ENCODE data around the gene AGMO. TPM values are rescaled to one million over a fixed set of nuclear protein-coding genes. Genes with fewer than 3 reads are reported as not detected.

Gene AGMO
- total and polyA plus RNA-seq, 2 of the 8 experiments (the other 6 are each of a cell fraction or from before 2014, with no cell fraction given), result 0.22 to 0.45 TPM

DNA sequence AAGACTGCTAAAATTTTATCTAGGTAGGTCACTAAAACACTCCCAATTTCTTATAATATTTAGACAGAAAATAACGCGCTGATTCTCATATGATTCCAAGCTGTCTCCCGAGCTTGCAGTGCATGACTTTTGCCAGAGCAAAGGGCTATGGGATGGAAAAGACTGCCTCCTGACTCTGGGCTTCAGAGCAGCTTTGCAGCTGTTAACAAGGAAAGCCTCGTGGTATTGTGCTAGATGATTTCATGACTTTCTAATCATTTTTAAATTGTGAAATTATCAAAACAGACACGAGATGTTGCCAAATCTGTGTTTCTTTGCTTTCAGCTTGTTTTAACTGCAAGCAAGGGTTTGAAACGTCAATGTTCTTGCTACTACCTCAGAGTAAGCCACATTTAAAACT, 238.3 kb downstream of the AGMO start (continued):
- TF ChIP-seq, protein P1, sequence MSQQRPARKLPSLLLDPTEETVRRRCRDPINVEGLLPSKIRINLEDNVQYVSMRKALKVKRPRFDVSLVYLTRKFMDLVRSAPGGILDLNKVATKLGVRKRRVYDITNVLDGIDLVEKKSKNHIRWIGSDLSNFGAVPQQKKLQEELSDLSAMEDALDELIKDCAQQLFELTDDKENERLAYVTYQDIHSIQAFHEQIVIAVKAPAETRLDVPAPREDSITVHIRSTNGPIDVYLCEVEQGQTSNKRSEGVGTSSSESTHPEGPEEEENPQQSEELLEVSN (IDR thresholded peaks at IDR 0.05), result no peak
- TF ChIP-seq RFX5 (IDR thresholded peaks at IDR 0.05; ENCODE audit: borderline replicate concordance, low read depth, low read length) (no peak), SIRT6 (IDR thresholded peaks at IDR 0.05; ENCODE audit: low read length) (no peak), BCL11A (IDR thresholded peaks at IDR 0.05; ENCODE audit: low read depth in 2 of 2, low read length in 2 of 2) (no peak), FOSL1 (IDR thresholded peaks at IDR 0.05; ENCODE audit: insufficient read depth, low read depth, low read length) (no peak)
- TF ChIP-seq, protein P2, sequence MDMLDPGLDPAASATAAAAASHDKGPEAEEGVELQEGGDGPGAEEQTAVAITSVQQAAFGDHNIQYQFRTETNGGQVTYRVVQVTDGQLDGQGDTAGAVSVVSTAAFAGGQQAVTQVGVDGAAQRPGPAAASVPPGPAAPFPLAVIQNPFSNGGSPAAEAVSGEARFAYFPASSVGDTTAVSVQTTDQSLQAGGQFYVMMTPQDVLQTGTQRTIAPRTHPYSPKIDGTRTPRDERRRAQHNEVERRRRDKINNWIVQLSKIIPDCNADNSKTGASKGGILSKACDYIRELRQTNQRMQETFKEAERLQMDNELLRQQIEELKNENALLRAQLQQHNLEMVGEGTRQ (IDR thresholded peaks at IDR 0.05; ENCODE audit: low read length), result no peak
